ENCODE data around the gene PHC2.

PHC2 gene

DNA sequence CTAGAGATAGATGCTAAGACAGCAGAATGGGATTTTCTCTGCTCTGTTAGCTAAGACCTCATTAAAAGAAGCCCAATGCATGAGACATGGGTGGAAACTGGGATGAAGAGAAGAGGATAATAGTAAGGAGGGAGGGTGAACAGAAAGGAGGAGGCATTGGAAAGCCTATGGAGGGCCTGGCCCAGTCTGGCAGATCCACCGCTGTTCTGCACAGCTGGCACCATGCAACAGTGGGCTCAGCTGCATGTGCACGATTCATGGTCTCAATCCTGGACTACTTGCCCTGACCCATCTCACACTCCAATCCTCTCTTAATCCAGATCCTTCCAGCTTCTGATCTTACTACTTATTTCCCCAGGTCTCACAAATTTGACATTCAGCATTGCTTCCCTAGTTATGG lies 2.2 kb downstream of the PHC2 start:
- Histone ChIP-seq H3K9me3 (ENCODE audit: control insufficient read depth, insufficient read depth, low read depth, low read length) (no peaks in the 10 kb centered on the region), H3K27ac (ENCODE audit: extremely low read depth, low read depth, low read length) (no peak overlapping the region), H3K4me1 (ENCODE audit: control insufficient read depth, insufficient read depth, low read length) (peaks cover 8% of the 10 kb centered on the region; the same call in 1 of the 2 replicates), H3K36me3 (ENCODE audit: control insufficient read depth in 2 of 2, insufficient read depth in 1 of 2, low read length in 2 of 2) (peaks cover 0 to 9% of the 10 kb centered on the region in 2 experiments; a peak in 1 of 3 replicates), H3K4me3 (ENCODE audit: low read depth, low read length) (no peak overlapping the region)
- POLR2A ChIA-PET: no interaction called here
- TF ChIP-seq ZNF175 (tag by site-specific recombination; IDR thresholded peaks at IDR 0.05) (no peak), ZNF501 (tag by site-specific recombination; IDR thresholded peaks at IDR 0.05) (no peak), ZNF366 (tag by site-specific recombination; conservative IDR thresholded peaks at IDR 0.05) (0 out of 2 replicates have a peak, but pooled peaks have one; percentile 20), ZNF792 (tag by site-specific recombination; IDR thresholded peaks at IDR 0.05) (no peak), ZNF214 (tag by site-specific recombination; IDR thresholded peaks at IDR 0.05; ENCODE audit: borderline replicate concordance) (no peak), ZNF600 (tag by site-specific recombination; IDR thresholded peaks at IDR 0.05) (peak; percentile 47; the same call in 1 of the 2 replicates), TCF7L2 (IDR thresholded peaks at IDR 0.05; ENCODE audit: borderline replicate concordance, low read depth, low read length) (no peak), ZBTB17 (tag by site-specific recombination; IDR thresholded peaks at IDR 0.05) (0 out of 2 replicates have a peak, but pooled peaks have one; percentile 33), ZFP3 (tag by site-specific recombination; IDR thresholded peaks at IDR 0.05; ENCODE audit: low read depth) (no peak), ZNF776 (tag by site-specific recombination; IDR thresholded peaks at IDR 0.05; ENCODE audit: borderline replicate concordance) (no peak), ZNF266 (tag by site-specific recombination; IDR thresholded peaks at IDR 0.05; ENCODE audit: low read depth) (no peak), ZFHX2 (tag by site-specific recombination; conservative IDR thresholded peaks at IDR 0.05) (no peak), ZNF654 (tag by site-specific recombination; IDR thresholded peaks at IDR 0.05; ENCODE audit: low read depth) (no peak), ZNF777 (tag by site-specific recombination; IDR thresholded peaks at IDR 0.05; ENCODE audit: borderline replicate concordance) (no peak), TRIM28 (IDR thresholded peaks at IDR 0.05; ENCODE audit: borderline replicate concordance, low read length) (no peak), ZNF202 (tag by site-specific recombination; IDR thresholded peaks at IDR 0.05; ENCODE audit: borderline replicate concordance) (no peak), HOXA7 (CRISPR knock-in tag; IDR thresholded peaks at IDR 0.05; ENCODE audit: borderline replicate concordance) (no peak), ZNF549 (tag by site-specific recombination; IDR thresholded peaks at IDR 0.05) (no peak), ZNF670 (tag by site-specific recombination; IDR thresholded peaks at IDR 0.05; ENCODE audit: low read depth) (no peak), ZNF341 (tag by site-specific recombination; IDR thresholded peaks at IDR 0.05; ENCODE audit: low read depth) (peak; percentile 18; the same call in 1 of the 2 replicates), ZEB2 (tag by site-specific recombination; IDR thresholded peaks at IDR 0.05) (no peak), REPIN1 (tag by site-specific recombination; IDR thresholded peaks at IDR 0.05; ENCODE audit: low read depth) (no peak)
- TF ChIP-seq, protein P1, sequence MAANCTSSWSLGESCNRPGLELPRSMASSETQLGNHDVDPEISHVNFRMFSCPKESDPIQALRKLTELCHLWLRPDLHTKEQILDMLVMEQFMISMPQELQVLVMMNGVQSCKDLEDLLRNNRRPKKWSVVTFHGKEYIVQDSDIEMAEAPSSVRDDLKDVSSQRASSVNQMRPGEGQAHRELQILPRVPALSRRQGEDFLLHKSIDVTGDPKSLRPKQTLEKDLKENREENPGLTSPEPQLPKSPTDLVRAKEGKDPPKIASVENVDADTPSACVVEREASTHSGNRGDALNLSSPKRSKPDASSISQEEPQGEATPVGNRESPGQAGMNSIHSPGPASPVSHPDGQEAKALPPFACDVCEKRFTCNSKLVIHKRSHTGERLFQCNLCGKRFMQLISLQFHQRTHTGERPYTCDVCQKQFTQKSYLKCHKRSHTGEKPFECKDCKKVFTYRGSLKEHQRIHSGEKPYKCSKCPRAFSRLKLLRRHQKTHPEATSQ (tag by site-specific recombination; IDR thresholded peaks at IDR 0.05): no peak
- TF ChIP-seq, protein P2, sequence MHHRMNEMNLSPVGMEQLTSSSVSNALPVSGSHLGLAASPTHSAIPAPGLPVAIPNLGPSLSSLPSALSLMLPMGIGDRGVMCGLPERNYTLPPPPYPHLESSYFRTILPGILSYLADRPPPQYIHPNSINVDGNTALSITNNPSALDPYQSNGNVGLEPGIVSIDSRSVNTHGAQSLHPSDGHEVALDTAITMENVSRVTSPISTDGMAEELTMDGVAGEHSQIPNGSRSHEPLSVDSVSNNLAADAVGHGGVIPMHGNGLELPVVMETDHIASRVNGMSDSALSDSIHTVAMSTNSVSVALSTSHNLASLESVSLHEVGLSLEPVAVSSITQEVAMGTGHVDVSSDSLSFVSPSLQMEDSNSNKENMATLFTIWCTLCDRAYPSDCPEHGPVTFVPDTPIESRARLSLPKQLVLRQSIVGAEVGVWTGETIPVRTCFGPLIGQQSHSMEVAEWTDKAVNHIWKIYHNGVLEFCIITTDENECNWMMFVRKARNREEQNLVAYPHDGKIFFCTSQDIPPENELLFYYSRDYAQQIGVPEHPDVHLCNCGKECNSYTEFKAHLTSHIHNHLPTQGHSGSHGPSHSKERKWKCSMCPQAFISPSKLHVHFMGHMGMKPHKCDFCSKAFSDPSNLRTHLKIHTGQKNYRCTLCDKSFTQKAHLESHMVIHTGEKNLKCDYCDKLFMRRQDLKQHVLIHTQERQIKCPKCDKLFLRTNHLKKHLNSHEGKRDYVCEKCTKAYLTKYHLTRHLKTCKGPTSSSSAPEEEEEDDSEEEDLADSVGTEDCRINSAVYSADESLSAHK (tag by site-specific recombination; IDR thresholded peaks at IDR 0.05): no peak
- TF ChIP-seq, protein P3, sequence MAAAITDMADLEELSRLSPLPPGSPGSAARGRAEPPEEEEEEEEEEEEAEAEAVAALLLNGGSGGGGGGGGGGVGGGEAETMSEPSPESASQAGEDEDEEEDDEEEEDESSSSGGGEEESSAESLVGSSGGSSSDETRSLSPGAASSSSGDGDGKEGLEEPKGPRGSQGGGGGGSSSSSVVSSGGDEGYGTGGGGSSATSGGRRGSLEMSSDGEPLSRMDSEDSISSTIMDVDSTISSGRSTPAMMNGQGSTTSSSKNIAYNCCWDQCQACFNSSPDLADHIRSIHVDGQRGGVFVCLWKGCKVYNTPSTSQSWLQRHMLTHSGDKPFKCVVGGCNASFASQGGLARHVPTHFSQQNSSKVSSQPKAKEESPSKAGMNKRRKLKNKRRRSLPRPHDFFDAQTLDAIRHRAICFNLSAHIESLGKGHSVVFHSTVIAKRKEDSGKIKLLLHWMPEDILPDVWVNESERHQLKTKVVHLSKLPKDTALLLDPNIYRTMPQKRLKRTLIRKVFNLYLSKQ (tag by site-specific recombination; IDR thresholded peaks at IDR 0.05; ENCODE audit: borderline replicate concordance): no peak
- TF ChIP-seq, protein P4, sequence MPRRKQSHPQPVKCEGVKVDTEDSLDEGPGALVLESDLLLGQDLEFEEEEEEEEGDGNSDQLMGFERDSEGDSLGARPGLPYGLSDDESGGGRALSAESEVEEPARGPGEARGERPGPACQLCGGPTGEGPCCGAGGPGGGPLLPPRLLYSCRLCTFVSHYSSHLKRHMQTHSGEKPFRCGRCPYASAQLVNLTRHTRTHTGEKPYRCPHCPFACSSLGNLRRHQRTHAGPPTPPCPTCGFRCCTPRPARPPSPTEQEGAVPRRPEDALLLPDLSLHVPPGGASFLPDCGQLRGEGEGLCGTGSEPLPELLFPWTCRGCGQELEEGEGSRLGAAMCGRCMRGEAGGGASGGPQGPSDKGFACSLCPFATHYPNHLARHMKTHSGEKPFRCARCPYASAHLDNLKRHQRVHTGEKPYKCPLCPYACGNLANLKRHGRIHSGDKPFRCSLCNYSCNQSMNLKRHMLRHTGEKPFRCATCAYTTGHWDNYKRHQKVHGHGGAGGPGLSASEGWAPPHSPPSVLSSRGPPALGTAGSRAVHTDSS (tag by site-specific recombination; IDR thresholded peaks at IDR 0.05): no peak
- CTCF ChIA-PET: interaction anchor here (0.6 to 1.0 kb wide), 2 partner anchors 9 to 27 kb away, joined by 3 to 5 read pairs; no protein-coding TSS in a partner anchor
